Neural cell (in vitro differentiated cells): ENCODE data around the gene UBAP1L. TPM values are rescaled to one million over a fixed set of nuclear protein-coding genes. Genes with fewer than 3 reads are reported as not detected.

Source experiments
- H2AFZ ChIP-seq: fragments of 200-600, 300-800 bp; sonication (generic), shearing (Covaris generic); 2 replicates; pipeline ENCODE4 v1.6.0; 2014; ENCODE audit warnings: low read depth, mild to moderate bottlenecking, antibody characterized with exemption, low read length, moderate library complexity
- H3F3A ChIP-seq: fragments of 200-600 bp; shearing (Covaris generic); 2 replicates; pipeline ENCODE4 v1.6.1; 2016; ENCODE audit warnings: mild to moderate bottlenecking, moderate library complexity, mixed read lengths, antibody characterized with exemption, low read length; ENCODE audit not compliant: insufficient read depth, poor library complexity, severe bottlenecking
- H3K27ac ChIP-seq: fragments of 200-600, 300-800 bp; sonication (generic), shearing (Covaris generic); 2 replicates; pipeline ENCODE4 v1.5.1; 2014; ENCODE audit warnings: mild to moderate bottlenecking, low read length, moderate library complexity
- H3K27me3 ChIP-seq: fragments of 300-800, 200-600 bp; sonication (generic), shearing (Covaris generic); 2 replicates; pipeline ENCODE4 v1.6.0; 2014; ENCODE audit warnings: mild to moderate bottlenecking, low read depth, low read length, moderate library complexity; ENCODE audit not compliant: insufficient read depth
- H3K36me3 ChIP-seq: fragments of 300-800, 200-600 bp; sonication (generic), shearing (Covaris generic); 2 replicates; pipeline ENCODE4 v1.5.1; 2014; ENCODE audit warnings: mild to moderate bottlenecking, antibody characterized with exemption, low read length, moderate library complexity; ENCODE audit not compliant: insufficient read depth
- H3K4me2 ChIP-seq: fragments of 300-800, 200-600 bp; sonication (generic), shearing (Covaris generic); 2 replicates; pipeline ENCODE4 v1.6.0; 2014; ENCODE audit warnings: mild to moderate bottlenecking, low read length
- H3K4me3 ChIP-seq: fragments of 300-800, 200-600 bp; sonication (generic), shearing (Covaris generic); 2 replicates; pipeline ENCODE4 v1.5.1; 2014; ENCODE audit warnings: mild to moderate bottlenecking, low read length, moderate library complexity
- H3K79me2 ChIP-seq: fragments of 200-600 bp; shearing (Covaris generic); replicated peaks from 2 replicates; pipeline ENCODE4 v1.6.0; 2014; ENCODE audit warnings: mild to moderate bottlenecking, low read length, moderate library complexity; ENCODE audit not compliant: insufficient read depth
- H3K9ac ChIP-seq: fragments of 300-800, 200-600 bp; sonication (generic), shearing (Covaris generic); 2 replicates; pipeline ENCODE4 v1.6.1; 2016; ENCODE audit warnings: mild to moderate bottlenecking, low read length, mixed read lengths
- H3K9me2 ChIP-seq: fragments of 200-600 bp; shearing (Covaris generic); 2 replicates; pipeline ENCODE4 v1.6.1; 2016; ENCODE audit warnings: mild to moderate bottlenecking, low read length, mixed read lengths; ENCODE audit not compliant: insufficient read depth
- H3K9me3 ChIP-seq: fragments of 200-600, 300-800 bp; sonication (generic), shearing (Covaris generic); 2 replicates; pipeline ENCODE4 v1.6.1; 2016; ENCODE audit warnings: mild to moderate bottlenecking, mixed run types, low read length, moderate library complexity, mixed read lengths
- H4K20me1 ChIP-seq: fragments of 200-600 bp; shearing (Covaris generic); 2 replicates; pipeline ENCODE4 v1.6.1; 2016; ENCODE audit warnings: mild to moderate bottlenecking, mixed run types; ENCODE audit not compliant: insufficient read depth
- EP300 ChIP-seq: fragments of 450-650 bp; conservative IDR thresholded peaks from 2 replicates; pipeline ENCODE4 v1.6.1; 2014; ENCODE audit warnings: antibody characterized with exemption, mild to moderate bottlenecking, moderate library complexity; ENCODE audit not compliant: poor library complexity, severe bottlenecking
- EZH2 ChIP-seq: fragments of 200-600, 300-800 bp; shearing (Covaris generic), sonication (generic); IDR thresholded peaks from 2 replicates; pipeline ENCODE4 v1.6.1; 2014; ENCODE audit warnings: antibody characterized with exemption, low read length, borderline replicate concordance, mild to moderate bottlenecking; ENCODE audit not compliant: insufficient read depth, poor library complexity, severe bottlenecking
- MXI1 ChIP-seq: fragments of 450-650 bp; conservative IDR thresholded peaks from 2 replicates; pipeline ENCODE4 v1.6.1; 2014; ENCODE audit warnings: antibody characterized with exemption, mild to moderate bottlenecking; ENCODE audit not compliant: poor library complexity, severe bottlenecking
- POLR2AphosphoS5 ChIP-seq: IDR thresholded peaks from 2 replicates; pipeline ENCODE4 v1.6.1; 2012
- RAD21 ChIP-seq: fragments of 450-650 bp; conservative IDR thresholded peaks from 2 replicates; pipeline ENCODE4 v1.6.1; 2014; ENCODE audit warnings: antibody characterized with exemption, mild to moderate bottlenecking, moderate library complexity
- SMC3 ChIP-seq: fragments of 450-650 bp; conservative IDR thresholded peaks from 2 replicates; pipeline ENCODE4 v1.6.1; 2014; ENCODE audit warnings: antibody characterized with exemption, mild to moderate bottlenecking, moderate library complexity; ENCODE audit not compliant: poor library complexity
- TAF1 ChIP-seq: IDR thresholded peaks from 2 replicates; pipeline ENCODE4 v1.6.1; 2012; ENCODE audit warnings: low read depth
- polyA plus RNA-seq: library from polyadenylated mRNA; depleted of rRNA; stranded (reverse); fragments of >200 nt; gene quantifications from 2 replicates; pipeline ENCODE4 v1.2.3, GENCODE V29; 2014
- TF ChIP-seq, protein P1 (sequence below): IDR thresholded peaks from 2 replicates; pipeline ENCODE4 v1.6.1; 2012; ENCODE audit warnings: borderline replicate concordance
- TF ChIP-seq, protein P2 (sequence below): fragments of 450-650 bp; IDR thresholded peaks from 2 replicates; pipeline ENCODE4 v1.5.1; 2014; ENCODE audit warnings: antibody characterized with exemption, mild to moderate bottlenecking, moderate library complexity; ENCODE audit not compliant: poor library complexity, severe bottlenecking

Gene UBAP1L
- polyA plus RNA-seq, 1 donor from 2014 or later, result 10.3 TPM

DNA sequence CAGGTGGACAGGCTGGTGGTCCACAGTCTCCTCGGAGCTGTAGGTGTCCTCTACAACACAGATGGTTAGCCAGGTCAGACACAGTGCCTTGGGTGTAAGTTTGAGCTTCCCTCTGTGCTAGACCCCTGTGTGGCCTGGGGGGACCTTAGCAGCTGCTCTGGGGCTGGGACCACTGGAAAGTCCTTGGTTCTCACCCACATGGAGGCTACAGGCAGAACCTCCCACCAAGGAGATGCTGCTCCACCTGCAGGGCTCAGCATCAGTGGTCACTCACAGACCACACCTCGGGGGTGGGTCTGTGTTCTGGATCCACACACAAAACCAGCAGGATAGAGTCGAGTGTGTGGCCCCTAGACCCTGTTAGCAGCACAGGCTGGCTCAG lies 55.6 kb downstream of the UBAP1L start:
- Histone ChIP-seq H3K36me3 (no peaks in the 10 kb centered on the region), H3K4me3 (no peak overlapping the region), H3K9me3 (no peaks in the 10 kb centered on the region), H3K27ac (no peak overlapping the region), H3K79me2 (no peaks in the 10 kb centered on the region), H3K4me2 (no peak overlapping the region), H3F3A (no peaks in the 10 kb centered on the region), H4K20me1 (no peaks in the 10 kb centered on the region), H3K27me3 (no peaks in the 10 kb centered on the region), H3K9ac (no peak overlapping the region), H3K9me2 (no peaks in the 10 kb centered on the region), H2AFZ (no peak overlapping the region)
- no peak for TF ChIP-seq POLR2AphosphoS5
- TF ChIP-seq RAD21, result no peak
- TF ChIP-seq, protein P1, sequence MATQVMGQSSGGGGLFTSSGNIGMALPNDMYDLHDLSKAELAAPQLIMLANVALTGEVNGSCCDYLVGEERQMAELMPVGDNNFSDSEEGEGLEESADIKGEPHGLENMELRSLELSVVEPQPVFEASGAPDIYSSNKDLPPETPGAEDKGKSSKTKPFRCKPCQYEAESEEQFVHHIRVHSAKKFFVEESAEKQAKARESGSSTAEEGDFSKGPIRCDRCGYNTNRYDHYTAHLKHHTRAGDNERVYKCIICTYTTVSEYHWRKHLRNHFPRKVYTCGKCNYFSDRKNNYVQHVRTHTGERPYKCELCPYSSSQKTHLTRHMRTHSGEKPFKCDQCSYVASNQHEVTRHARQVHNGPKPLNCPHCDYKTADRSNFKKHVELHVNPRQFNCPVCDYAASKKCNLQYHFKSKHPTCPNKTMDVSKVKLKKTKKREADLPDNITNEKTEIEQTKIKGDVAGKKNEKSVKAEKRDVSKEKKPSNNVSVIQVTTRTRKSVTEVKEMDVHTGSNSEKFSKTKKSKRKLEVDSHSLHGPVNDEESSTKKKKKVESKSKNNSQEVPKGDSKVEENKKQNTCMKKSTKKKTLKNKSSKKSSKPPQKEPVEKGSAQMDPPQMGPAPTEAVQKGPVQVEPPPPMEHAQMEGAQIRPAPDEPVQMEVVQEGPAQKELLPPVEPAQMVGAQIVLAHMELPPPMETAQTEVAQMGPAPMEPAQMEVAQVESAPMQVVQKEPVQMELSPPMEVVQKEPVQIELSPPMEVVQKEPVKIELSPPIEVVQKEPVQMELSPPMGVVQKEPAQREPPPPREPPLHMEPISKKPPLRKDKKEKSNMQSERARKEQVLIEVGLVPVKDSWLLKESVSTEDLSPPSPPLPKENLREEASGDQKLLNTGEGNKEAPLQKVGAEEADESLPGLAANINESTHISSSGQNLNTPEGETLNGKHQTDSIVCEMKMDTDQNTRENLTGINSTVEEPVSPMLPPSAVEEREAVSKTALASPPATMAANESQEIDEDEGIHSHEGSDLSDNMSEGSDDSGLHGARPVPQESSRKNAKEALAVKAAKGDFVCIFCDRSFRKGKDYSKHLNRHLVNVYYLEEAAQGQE, result no peak
- TF ChIP-seq EP300, result no peak
- TF ChIP-seq SMC3, result no peak
- no peak for TF ChIP-seq MXI1
- TF ChIP-seq TAF1, result no peak
- no peak for TF ChIP-seq EZH2
- TF ChIP-seq, protein P2, sequence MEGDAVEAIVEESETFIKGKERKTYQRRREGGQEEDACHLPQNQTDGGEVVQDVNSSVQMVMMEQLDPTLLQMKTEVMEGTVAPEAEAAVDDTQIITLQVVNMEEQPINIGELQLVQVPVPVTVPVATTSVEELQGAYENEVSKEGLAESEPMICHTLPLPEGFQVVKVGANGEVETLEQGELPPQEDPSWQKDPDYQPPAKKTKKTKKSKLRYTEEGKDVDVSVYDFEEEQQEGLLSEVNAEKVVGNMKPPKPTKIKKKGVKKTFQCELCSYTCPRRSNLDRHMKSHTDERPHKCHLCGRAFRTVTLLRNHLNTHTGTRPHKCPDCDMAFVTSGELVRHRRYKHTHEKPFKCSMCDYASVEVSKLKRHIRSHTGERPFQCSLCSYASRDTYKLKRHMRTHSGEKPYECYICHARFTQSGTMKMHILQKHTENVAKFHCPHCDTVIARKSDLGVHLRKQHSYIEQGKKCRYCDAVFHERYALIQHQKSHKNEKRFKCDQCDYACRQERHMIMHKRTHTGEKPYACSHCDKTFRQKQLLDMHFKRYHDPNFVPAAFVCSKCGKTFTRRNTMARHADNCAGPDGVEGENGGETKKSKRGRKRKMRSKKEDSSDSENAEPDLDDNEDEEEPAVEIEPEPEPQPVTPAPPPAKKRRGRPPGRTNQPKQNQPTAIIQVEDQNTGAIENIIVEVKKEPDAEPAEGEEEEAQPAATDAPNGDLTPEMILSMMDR, result no peak

DNA sequence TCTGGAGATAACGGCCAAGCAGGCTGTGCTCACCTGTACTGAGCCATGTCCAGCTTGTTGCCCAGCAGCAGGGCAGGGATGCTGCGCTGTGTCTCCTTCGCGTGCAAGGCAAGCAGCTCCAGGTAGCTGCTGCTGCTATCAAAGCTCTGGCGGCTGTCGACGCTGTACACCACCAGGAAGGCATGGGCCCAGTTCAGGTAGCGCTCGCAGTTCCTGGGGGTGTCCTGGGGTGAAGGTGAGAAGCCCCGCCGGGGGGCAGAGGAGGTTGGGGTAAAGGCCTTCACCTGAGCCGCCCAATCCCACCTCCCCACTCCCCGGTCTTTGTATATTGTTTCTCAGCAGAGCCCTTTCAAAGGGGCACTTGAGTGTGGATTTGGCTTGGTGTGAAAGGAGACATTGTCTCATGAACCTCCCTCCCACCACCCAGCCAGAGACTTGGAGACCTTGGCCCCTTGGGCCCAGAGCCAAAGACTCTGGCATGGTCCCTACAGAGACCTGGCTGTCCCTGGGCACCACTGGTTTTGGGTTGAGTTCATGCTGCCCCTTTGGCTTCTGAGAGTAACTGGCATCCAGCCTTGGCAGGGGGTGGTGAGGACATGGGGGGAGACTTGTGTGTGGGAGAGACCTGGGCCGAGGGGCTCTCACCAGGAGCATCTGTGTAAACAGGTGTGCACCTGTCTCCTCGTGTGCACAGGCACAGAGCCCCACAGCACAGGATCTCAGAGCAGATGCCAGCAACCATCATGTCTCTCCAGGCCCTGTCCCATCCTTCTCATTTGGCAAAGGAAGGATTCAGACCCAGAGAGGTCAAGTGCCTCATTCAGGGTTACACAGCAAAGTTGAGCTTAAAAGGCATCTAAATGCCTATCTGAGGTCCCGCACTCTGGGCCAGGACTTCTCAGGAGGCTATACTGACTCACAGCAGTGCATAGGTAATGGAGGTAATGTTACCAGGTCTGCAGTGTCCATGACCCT lies 56.3 kb downstream of the UBAP1L start:
- H3K36me3 ChIP-seq, result no peaks in the 10 kb centered on the region
- no peaks in the 10 kb centered on the region for H3K27me3 ChIP-seq
- H3F3A ChIP-seq, result no peaks in the 10 kb centered on the region
- H2AFZ ChIP-seq, result no peak overlapping the region
- H3K27ac ChIP-seq, result no peak overlapping the region
- TF ChIP-seq SMC3 (no peak), TAF1 (no peak), MXI1 (no peak), EP300 (no peak), POLR2AphosphoS5 (no peak), RAD21 (no peak), EZH2 (no peak)
- TF ChIP-seq, protein P2, result no peak
- TF ChIP-seq, protein P1, result no peak
- no peaks in the 10 kb centered on the region for H3K9me2 ChIP-seq
- no peak overlapping the region for H3K4me2 ChIP-seq
- no peak overlapping the region for H3K9ac ChIP-seq
- no peak overlapping the region for H3K4me3 ChIP-seq
- H3K79me2 ChIP-seq, result no peaks in the 10 kb centered on the region
- no peaks in the 10 kb centered on the region for H4K20me1 ChIP-seq
- no peaks in the 10 kb centered on the region for H3K9me3 ChIP-seq
